ENCODE results near the gene AKAP13.

GRCh38 chr15:85333132-85333831 is 47.1 kb upstream of the AKAP13 start:
- TF ChIP-seq CTCF (IDR thresholded peaks at IDR 0.05; ENCODE audit: poor library complexity, severe bottlenecking) (no peak), POLR2AphosphoS5 (IDR thresholded peaks at IDR 0.05) (no peak)

Measured in neural cell (in vitro differentiated cells).